WTC11 (cell line): ENCODE measurements around the gene FN3K.

Source experiments
- JUN ChIP-seq: sonication (generic); formaldehyde crosslinking; IDR thresholded peaks from 2 replicates; pipeline ENCODE4 v1.8.0; 2023; ENCODE audit warnings: mild to moderate bottlenecking, missing genetic modification reagents
- SP1 ChIP-seq: sonication (generic); formaldehyde crosslinking; conservative IDR thresholded peaks from 2 replicates; pipeline ENCODE4 v1.8.1; 2022; ENCODE audit warnings: missing genetic modification reagents

- no peak for TF ChIP-seq JUN (CRISPR knock-in tag)
- TF ChIP-seq SP1 (CRISPR knock-in tag): no peak
Measured at GRCh38 chr17:82750241-82750908, 15.0 kb downstream of the FN3K start.
